ENCODE results near the gene USP32. TPM values are rescaled to one million over a fixed set of nuclear protein-coding genes. Genes with fewer than 3 reads are reported as not detected.

The USP32 gene, protein sequence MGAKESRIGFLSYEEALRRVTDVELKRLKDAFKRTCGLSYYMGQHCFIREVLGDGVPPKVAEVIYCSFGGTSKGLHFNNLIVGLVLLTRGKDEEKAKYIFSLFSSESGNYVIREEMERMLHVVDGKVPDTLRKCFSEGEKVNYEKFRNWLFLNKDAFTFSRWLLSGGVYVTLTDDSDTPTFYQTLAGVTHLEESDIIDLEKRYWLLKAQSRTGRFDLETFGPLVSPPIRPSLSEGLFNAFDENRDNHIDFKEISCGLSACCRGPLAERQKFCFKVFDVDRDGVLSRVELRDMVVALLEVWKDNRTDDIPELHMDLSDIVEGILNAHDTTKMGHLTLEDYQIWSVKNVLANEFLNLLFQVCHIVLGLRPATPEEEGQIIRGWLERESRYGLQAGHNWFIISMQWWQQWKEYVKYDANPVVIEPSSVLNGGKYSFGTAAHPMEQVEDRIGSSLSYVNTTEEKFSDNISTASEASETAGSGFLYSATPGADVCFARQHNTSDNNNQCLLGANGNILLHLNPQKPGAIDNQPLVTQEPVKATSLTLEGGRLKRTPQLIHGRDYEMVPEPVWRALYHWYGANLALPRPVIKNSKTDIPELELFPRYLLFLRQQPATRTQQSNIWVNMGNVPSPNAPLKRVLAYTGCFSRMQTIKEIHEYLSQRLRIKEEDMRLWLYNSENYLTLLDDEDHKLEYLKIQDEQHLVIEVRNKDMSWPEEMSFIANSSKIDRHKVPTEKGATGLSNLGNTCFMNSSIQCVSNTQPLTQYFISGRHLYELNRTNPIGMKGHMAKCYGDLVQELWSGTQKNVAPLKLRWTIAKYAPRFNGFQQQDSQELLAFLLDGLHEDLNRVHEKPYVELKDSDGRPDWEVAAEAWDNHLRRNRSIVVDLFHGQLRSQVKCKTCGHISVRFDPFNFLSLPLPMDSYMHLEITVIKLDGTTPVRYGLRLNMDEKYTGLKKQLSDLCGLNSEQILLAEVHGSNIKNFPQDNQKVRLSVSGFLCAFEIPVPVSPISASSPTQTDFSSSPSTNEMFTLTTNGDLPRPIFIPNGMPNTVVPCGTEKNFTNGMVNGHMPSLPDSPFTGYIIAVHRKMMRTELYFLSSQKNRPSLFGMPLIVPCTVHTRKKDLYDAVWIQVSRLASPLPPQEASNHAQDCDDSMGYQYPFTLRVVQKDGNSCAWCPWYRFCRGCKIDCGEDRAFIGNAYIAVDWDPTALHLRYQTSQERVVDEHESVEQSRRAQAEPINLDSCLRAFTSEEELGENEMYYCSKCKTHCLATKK (N-terminal part only)
- 59.6 TPM for total RNA-seq (ENCODE audit: unreplicated experiment)
- long read RNA-seq, partial matches to known transcripts: 1 of 2 reads
- long read RNA-seq, other reads (novel, unspliced or antisense): 1 of 2 reads

- Mint-ChIP-seq H3K27me3 (ENCODE audit: unreplicated experiment) (peaks cover 14% of the 10 kb centered on the region), H3K9me3 (ENCODE audit: unreplicated experiment) (peaks cover 17% of the 10 kb centered on the region)
Measured at GRCh38 chr17:60392042-60392844, at the start of gene USP32. TSS of gene USP32 (minus strand) at chr17:60392133. CDS start at chr17:60391939, 194 bp downstream.

GRCh38 chr17:60439501-60439900 is 47.6 kb upstream of the USP32 start:
- Mint-ChIP-seq H3K27me3 (ENCODE audit: unreplicated experiment) (no peaks in the 10 kb centered on the region), H3K27ac (ENCODE audit: unreplicated experiment) (no peak overlapping the region), H3K9me3 (ENCODE audit: unreplicated experiment) (peaks cover 2% of the 10 kb centered on the region), H3K4me3 (ENCODE audit: unreplicated experiment) (no peak overlapping the region), H3K4me1 (ENCODE audit: low read depth, unreplicated experiment) (peaks cover 1% of the 10 kb centered on the region), H3K36me3 (ENCODE audit: unreplicated experiment) (no peaks in the 10 kb centered on the region)
- no peak for DNase-seq
- TF ChIP-seq CTCF (IDR thresholded peaks at IDR 0.05; ENCODE audit: partially characterized antibody, unreplicated experiment): no peak

More at GRCh38 chr17:60392042-60392844, at the start of gene USP32:
- Mint-ChIP-seq H3K4me3 (ENCODE audit: unreplicated experiment) (peak within 1 kb of the TSS; percentile 95), H3K27ac (ENCODE audit: unreplicated experiment) (peak within 1 kb of the TSS; percentile 99), H3K4me1 (ENCODE audit: low read depth, unreplicated experiment) (peaks cover 17% of the 10 kb centered on the region), H3K36me3 (ENCODE audit: unreplicated experiment) (no peaks in the 10 kb centered on the region)
- DNase-seq: peak; percentile 99
- no peak for TF ChIP-seq CTCF (IDR thresholded peaks at IDR 0.05; ENCODE audit: partially characterized antibody, unreplicated experiment)

- H3K4me1 Mint-ChIP-seq (ENCODE audit: low read depth, unreplicated experiment): peaks cover 1% of the 10 kb centered on the region
- H3K27me3 Mint-ChIP-seq (ENCODE audit: unreplicated experiment): peaks cover 2% of the 10 kb centered on the region
- H3K9me3 Mint-ChIP-seq (ENCODE audit: unreplicated experiment): peaks cover 7% of the 10 kb centered on the region
- no peak overlapping the region for H3K27ac Mint-ChIP-seq (ENCODE audit: unreplicated experiment)
- H3K36me3 Mint-ChIP-seq (ENCODE audit: unreplicated experiment): peaks cover 19% of the 10 kb centered on the region
- no peak overlapping the region for H3K4me3 Mint-ChIP-seq (ENCODE audit: unreplicated experiment)
- no peak for TF ChIP-seq CTCF (IDR thresholded peaks at IDR 0.05; ENCODE audit: partially characterized antibody, unreplicated experiment)
- DNase-seq: no peak
Measured at GRCh38 chr17:60436676-60437075, 44.7 kb upstream of the USP32 start.
